GM12875 (cell line): ENCODE measurements around the gene WEE1.

Experiments used
- H3K4me3 ChIP-seq: one replicate; pipeline ENCODE4 v1.5.1; 2011; ENCODE audit warnings: low read depth, low read length, control low read depth
- CTCF ChIP-seq: IDR thresholded peaks from 2 replicates; pipeline ENCODE4 v1.5.1; 2011; ENCODE audit warnings: low read depth, mild to moderate bottlenecking, control low read depth, inconsistent platforms, low read length, moderate library complexity, borderline replicate concordance; ENCODE audit not compliant: insufficient read depth

WEE1 gene

GRCh38 chr11:9529334-9529650 lies 44.2 kb upstream of the WEE1 start:
- no peak for TF ChIP-seq CTCF
- H3K4me3 ChIP-seq = no peak overlapping the region

DNA sequence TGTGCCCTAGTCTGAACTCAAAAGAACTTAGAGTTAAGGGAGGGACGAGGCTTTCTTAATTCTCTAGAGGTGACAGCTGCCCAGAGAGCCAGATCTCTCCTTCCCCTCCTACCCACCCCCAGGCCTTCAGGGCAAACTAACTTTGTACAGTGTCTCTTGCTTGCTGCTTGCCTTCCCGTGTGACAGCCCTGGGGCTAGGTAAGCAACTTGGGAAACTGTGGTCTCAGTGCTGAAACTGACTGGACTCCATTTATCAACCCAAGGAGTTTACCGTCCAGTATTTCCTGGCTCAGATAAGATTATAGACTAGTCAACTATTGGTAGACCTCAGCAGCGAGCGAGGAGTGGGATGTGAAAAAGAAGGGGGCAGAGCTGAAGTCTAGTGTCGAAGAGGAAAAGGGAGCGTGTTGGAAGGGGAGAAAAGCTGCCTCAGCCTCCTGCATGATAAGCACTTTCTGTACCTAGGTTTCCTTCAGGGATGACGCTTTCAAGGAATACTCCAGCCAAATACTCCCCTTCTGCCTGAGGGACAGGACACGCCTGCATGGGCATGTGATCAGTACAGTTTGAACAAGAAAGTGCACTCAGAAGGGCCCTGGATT lies 43.3 kb upstream of the WEE1 start:
- H3K4me3 ChIP-seq = no peak overlapping the region
- TF ChIP-seq CTCF = no peak

GRCh38 chr11:9530901-9531625 lies 42.4 kb upstream of the WEE1 start:
- no peak overlapping the region for H3K4me3 ChIP-seq
- no peak for TF ChIP-seq CTCF

DNA sequence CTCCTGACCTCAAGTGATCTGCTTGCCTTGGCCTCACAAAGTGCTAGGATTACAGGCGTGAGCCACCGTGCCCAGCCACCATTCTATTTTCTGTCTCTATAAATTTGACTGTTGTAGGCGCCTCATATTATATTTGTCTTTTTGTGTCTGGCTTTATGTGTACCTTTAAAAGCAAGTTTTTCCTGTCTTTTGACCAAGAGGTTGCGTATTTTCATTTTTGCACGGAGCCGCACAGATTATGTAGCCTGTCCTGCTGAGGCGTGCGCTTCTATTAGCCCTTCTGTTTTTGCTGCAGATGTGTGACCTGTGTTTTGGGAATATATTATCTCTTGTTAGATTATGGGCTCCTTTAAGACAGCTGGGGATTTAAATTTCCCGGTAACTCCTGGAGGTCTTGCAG lies 40.4 kb upstream of the WEE1 start:
- no peak overlapping the region for H3K4me3 ChIP-seq
- TF ChIP-seq CTCF = no peak

DNA sequence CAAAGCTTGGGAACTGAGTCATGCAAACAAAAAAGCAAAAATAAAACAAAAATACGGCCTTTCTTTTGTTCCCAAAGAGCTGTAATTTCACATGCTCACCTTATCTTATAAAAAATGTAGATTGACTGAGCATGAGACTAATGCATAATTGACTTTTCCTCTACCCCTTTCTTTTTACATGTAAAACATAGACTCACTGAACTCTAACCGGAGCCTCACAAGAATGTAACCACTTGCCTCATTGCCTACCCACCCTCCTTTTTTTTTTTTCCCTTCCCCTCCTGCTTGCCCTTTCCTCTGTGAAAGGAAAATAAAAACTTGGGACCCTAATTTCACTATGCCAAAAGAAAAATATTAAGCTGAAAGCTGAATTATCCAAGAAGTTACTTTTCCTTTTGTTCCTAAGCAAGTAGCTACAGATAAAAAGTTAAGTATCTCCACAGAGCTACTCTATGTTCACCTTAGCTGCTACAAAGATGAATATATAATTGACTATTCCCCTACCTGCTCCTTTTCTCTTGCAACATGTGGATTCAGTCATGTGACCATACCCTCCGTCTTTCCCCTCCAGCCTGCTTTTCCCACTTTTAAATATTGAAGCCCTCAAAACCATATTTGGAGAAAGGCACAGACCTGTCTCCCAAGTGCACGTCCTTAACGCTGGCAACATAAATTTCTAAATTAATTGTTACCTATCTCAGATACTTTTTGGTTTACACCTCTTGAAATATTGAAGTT lies 39.6 kb upstream of the WEE1 start:
- H3K4me3 ChIP-seq = no peak overlapping the region
- TF ChIP-seq CTCF = no peak

GRCh38 chr11:9535189-9535781 lies 38.2 kb upstream of the WEE1 start:
- no peak overlapping the region for H3K4me3 ChIP-seq
- peak; percentile 91 for TF ChIP-seq CTCF
